Measurements from ENCODE around the gene TRPM7.

TRPM7 gene

GRCh38 chr15:50552238-50552637, 134.4 kb downstream of the TRPM7 start:
- Histone ChIP-seq H3K4me1 (ENCODE audit: insufficient read depth, low read length, severe bottlenecking) (no peaks in the 10 kb centered on the region), H3K9ac (ENCODE audit: low read length) (no peak overlapping the region), H3K36me3 (ENCODE audit: insufficient read depth, low read length) (no peaks in the 10 kb centered on the region), H3K4me2 (ENCODE audit: low read length) (no peak overlapping the region), H3K27ac (ENCODE audit: low read depth, low read length, poor library complexity, severe bottlenecking) (no peak overlapping the region), H3K27me3 (ENCODE audit: insufficient read depth, low read length) (no peaks in the 10 kb centered on the region), H3K9me2 (ENCODE audit: low read depth, low read length) (no peaks in the 10 kb centered on the region), H3K4me3 (ENCODE audit: low read depth, low read length, poor library complexity, severe bottlenecking) (no peak overlapping the region), H3K79me2 (ENCODE audit: insufficient read depth, low read length) (no peaks in the 10 kb centered on the region), H3F3A (ENCODE audit: insufficient read depth, low read length) (no peaks in the 10 kb centered on the region), H3K9me3 (ENCODE audit: low read length) (no peaks in the 10 kb centered on the region), H2AFZ (ENCODE audit: low read length) (no peak overlapping the region), H4K20me1 (ENCODE audit: insufficient read depth, low read length) (no peaks in the 10 kb centered on the region)
- TF ChIP-seq EZH2 (IDR thresholded peaks at IDR 0.05; ENCODE audit: borderline replicate concordance, low read length) (no peak), CTCF (IDR thresholded peaks at IDR 0.05; ENCODE audit: low read length) (no peak)

- TF ChIP-seq EZH2 (IDR thresholded peaks at IDR 0.05; ENCODE audit: borderline replicate concordance, low read length) (no peak), CTCF (IDR thresholded peaks at IDR 0.05; ENCODE audit: low read length) (no peak)
- Histone ChIP-seq H3K9ac (ENCODE audit: low read length) (no peak overlapping the region), H3K9me2 (ENCODE audit: low read depth, low read length) (no peaks in the 10 kb centered on the region), H3K4me3 (ENCODE audit: low read depth, low read length, poor library complexity, severe bottlenecking) (no peak overlapping the region), H3K4me1 (ENCODE audit: insufficient read depth, low read length, severe bottlenecking) (no peaks in the 10 kb centered on the region), H3K36me3 (ENCODE audit: insufficient read depth, low read length) (no peaks in the 10 kb centered on the region), H3K79me2 (ENCODE audit: insufficient read depth, low read length) (no peaks in the 10 kb centered on the region), H3K4me2 (ENCODE audit: low read length) (no peak overlapping the region), H3F3A (ENCODE audit: insufficient read depth, low read length) (no peaks in the 10 kb centered on the region), H4K20me1 (ENCODE audit: insufficient read depth, low read length) (no peaks in the 10 kb centered on the region), H3K27me3 (ENCODE audit: insufficient read depth, low read length) (no peaks in the 10 kb centered on the region), H3K9me3 (ENCODE audit: low read length) (no peaks in the 10 kb centered on the region), H2AFZ (ENCODE audit: low read length) (no peak overlapping the region), H3K27ac (ENCODE audit: low read depth, low read length, poor library complexity, severe bottlenecking) (no peak overlapping the region)
These were observed 137.3 kb downstream of the TRPM7 start for GRCh38 chr15:50549326-50549725.

- Histone ChIP-seq H3K79me2 (ENCODE audit: insufficient read depth, low read length) (no peaks in the 10 kb centered on the region), H3K27ac (ENCODE audit: low read depth, low read length, poor library complexity, severe bottlenecking) (no peak within 1 kb of the TSS), H2AFZ (ENCODE audit: low read length) (no peak within 1 kb of the TSS), H3K4me3 (ENCODE audit: low read depth, low read length, poor library complexity, severe bottlenecking) (no peak within 1 kb of the TSS), H3K4me1 (ENCODE audit: insufficient read depth, low read length, severe bottlenecking) (no peaks in the 10 kb centered on the region), H3K4me2 (ENCODE audit: low read length) (no peak within 1 kb of the TSS), H3F3A (ENCODE audit: insufficient read depth, low read length) (no peaks in the 10 kb centered on the region), H3K36me3 (ENCODE audit: insufficient read depth, low read length) (no peaks in the 10 kb centered on the region), H4K20me1 (ENCODE audit: insufficient read depth, low read length) (no peaks in the 10 kb centered on the region), H3K9me2 (ENCODE audit: low read depth, low read length) (no peaks in the 10 kb centered on the region), H3K27me3 (ENCODE audit: insufficient read depth, low read length) (no peaks in the 10 kb centered on the region), H3K9ac (ENCODE audit: low read length) (no peak within 1 kb of the TSS), H3K9me3 (ENCODE audit: low read length) (no peaks in the 10 kb centered on the region)
- TF ChIP-seq EZH2 (IDR thresholded peaks at IDR 0.05; ENCODE audit: borderline replicate concordance, low read length) = no peak
- TF ChIP-seq CTCF (IDR thresholded peaks at IDR 0.05; ENCODE audit: low read length) = no peak
These were observed 140.0 kb downstream of the TRPM7 start, which contains the start of gene USP50 for GRCh38 chr15:50546566-50546965. TSS of gene USP50 (minus strand) at chr15:50546666. CDS start at chr15:50546525, 141 bp downstream.
